ENCODE results near the gene TTC28.

- no peak for TF ChIP-seq CTCF (IDR thresholded peaks at IDR 0.05)
- no peak for TF ChIP-seq POLR2A (IDR thresholded peaks at IDR 0.05)
These were observed 703.1 kb downstream of the TTC28 start for GRCh38 chr22:27976586-27976985.

Data from heart left ventricle (tissue), 13 donors.